HCT116 (cell line): ENCODE results near the gene MYOZ2. TPM values are rescaled to one million over a fixed set of nuclear protein-coding genes. Genes with fewer than 3 reads are reported as not detected.

ENCODE experiments used
- ATAC-seq: fragments of 200-7000 bp; cut with Tn5 transposase; 2 replicates; pipeline ENCODE4 v1.9.1; 2020; ENCODE audit warnings: mild to moderate bottlenecking, moderate library complexity
- BruUV-seq: library from RNA; stranded (reverse); fragments of 400-500 nt; replicated peaks from 2 replicates; lab custom pipeline; 2021; lab: Mats Ljungman, UMichigan
- CTCF ChIA-PET: fragments of 300-600 bp; sonication (Branson Sonifier 250); formaldehyde crosslinking; loops from one replicate; lab custom pipeline; 2021; ENCODE audit warnings: antibody characterized with exemption; lab: Charles Lee
- POLR2A ChIA-PET: fragments of 300-600, 350-600 bp; sonication (Branson Sonifier 250); formaldehyde crosslinking; loops from one replicate; lab custom pipeline; 2021; ENCODE audit warnings: antibody characterized with exemption; lab: Charles Lee
- RAD21 ChIA-PET, 2 experiments: fragments of 300-600 bp; sonication (Branson Sonifier 250); formaldehyde crosslinking; loops; one replicate each; lab custom pipeline; 2023; ENCODE audit warnings: low total read pairs in 2 of 2; ENCODE audit not compliant: uncharacterized antibody in 2 of 2, unreplicated experiment in 2 of 2, low non-redundant PET in 1 of 2; lab: Charles Lee
- DNase-seq: peaks from one replicate; pipeline ENCODE4 v3.0.0-alpha.2; 2010; ENCODE audit warnings: low read depth, low spot score
- H2AFZ ChIP-seq: fragments of 200-600 bp; shearing (Covaris generic), sonication (generic); 2 replicates; pipeline ENCODE4 v1.6.1; 2017; ENCODE audit warnings: low read depth, mixed run types, mixed read lengths, antibody characterized with exemption, low read length; ENCODE audit not compliant: poor library complexity, severe bottlenecking
- H3K27ac ChIP-seq: 2 replicates; pipeline ENCODE4 v1.5.1; 2012; ENCODE audit warnings: low read depth, low read length
- H3K27me3 ChIP-seq: fragments of 200-600 bp; sonication (generic); 2 replicates; pipeline ENCODE4 v1.6.1; 2016; ENCODE audit warnings: mixed run types, low read length, mixed read lengths; ENCODE audit not compliant: insufficient read depth
- H3K36me3 ChIP-seq, 2 experiments: fragments of 200-500 bp in 1 of 2; fragments of 200-600 bp in 1 of 2; sonication (Bioruptor generic) in 1 of 2; sonication (generic) in 1 of 2; 2 replicates each; pipeline versions ENCODE4 v1.5.1 to v1.6.1; 2014 to 2016; ENCODE audit warnings: low read length in 2 of 2, inconsistent platforms in 1 of 2, mixed read lengths in 1 of 2, mixed run types in 1 of 2; ENCODE audit not compliant: insufficient read depth in 2 of 2, control insufficient read depth in 1 of 2
- H3K4me1 ChIP-seq, 2 experiments: fragments of 200-600 bp in 1 of 2; sonication (generic) in 1 of 2; 2 replicates each; pipeline versions ENCODE4 v1.5.1 to v1.6.1; 2012 to 2017; ENCODE audit warnings: low read length in 2 of 2, inconsistent platforms in 1 of 2, mild to moderate bottlenecking in 1 of 2, mixed read lengths in 1 of 2, mixed run types in 1 of 2, moderate library complexity in 1 of 2; ENCODE audit not compliant: insufficient read depth in 2 of 2, control insufficient read depth in 1 of 2
- H3K4me2 ChIP-seq: fragments of 200-600 bp; sonication (generic); 2 replicates; pipeline ENCODE4 v1.6.1; 2017; ENCODE audit warnings: mixed run types, low read length, mixed read lengths
- H3K4me3 ChIP-seq, 2 experiments: fragments of 200-600 bp in 1 of 2; sonication (generic) in 1 of 2; replicated peaks in 1 of 2; 2 replicates each; pipeline ENCODE4 v1.5.1; 2011 to 2016; ENCODE audit warnings: low read length in 2 of 2, control low read depth in 1 of 2, low read depth in 1 of 2, mild to moderate bottlenecking in 1 of 2, mixed read lengths in 1 of 2, mixed run types in 1 of 2
- H3K79me2 ChIP-seq: fragments of 200-600 bp; sonication (generic); 2 replicates; pipeline ENCODE4 v1.6.1; 2017; ENCODE audit warnings: mild to moderate bottlenecking, mixed run types, low read length, moderate library complexity, mixed read lengths; ENCODE audit not compliant: insufficient read depth
- H3K9ac ChIP-seq: fragments of 200-600 bp; sonication (generic); 2 replicates; pipeline ENCODE4 v1.6.1; 2016; ENCODE audit warnings: low read length, mixed read lengths
- H3K9me2 ChIP-seq: fragments of 200-600 bp; sonication (generic), shearing (Covaris generic); 2 replicates; pipeline ENCODE4 v1.6.1; 2017; ENCODE audit warnings: mixed run types, mild to moderate bottlenecking, moderate library complexity; ENCODE audit not compliant: insufficient read depth
- H3K9me3 ChIP-seq, 2 experiments: fragments of 200-500 bp in 1 of 2; fragments of 200-600 bp in 1 of 2; sonication (Bioruptor generic) in 1 of 2; sonication (generic) in 1 of 2; 2 replicates each; pipeline ENCODE4 v1.6.1; 2014 to 2017; ENCODE audit warnings: low read length in 2 of 2, mixed read lengths in 2 of 2, inconsistent platforms in 1 of 2, low read depth in 1 of 2, mild to moderate bottlenecking in 1 of 2, mixed run types in 1 of 2, moderate library complexity in 1 of 2; ENCODE audit not compliant: control insufficient read depth in 1 of 2, insufficient read depth in 1 of 2
- H4K20me1 ChIP-seq: fragments of 200-600 bp; sonication (generic), shearing (Covaris generic); 2 replicates; pipeline ENCODE4 v1.6.1; 2017; ENCODE audit warnings: mixed run types, mild to moderate bottlenecking, moderate library complexity; ENCODE audit not compliant: insufficient read depth
- ATF3 ChIP-seq: IDR thresholded peaks from 2 replicates; pipeline ENCODE4 v1.6.1; 2012
- EGR1 ChIP-seq: IDR thresholded peaks from 2 replicates; pipeline ENCODE4 v1.6.1; 2012; ENCODE audit warnings: low read depth
- EZH2 ChIP-seq: fragments of 200-600 bp; sonication (generic); IDR thresholded peaks from 2 replicates; pipeline ENCODE4 v1.6.1; 2017; ENCODE audit warnings: antibody characterized with exemption, mixed run types
- SP1 ChIP-seq: IDR thresholded peaks from 2 replicates; pipeline ENCODE4 v1.6.1; 2012; ENCODE audit warnings: low read depth
- TCF7L2 ChIP-seq: IDR thresholded peaks from 2 replicates; pipeline ENCODE4 v1.7.0; 2011; ENCODE audit warnings: borderline replicate concordance, inconsistent platforms; ENCODE audit not compliant: insufficient read depth, insufficient read length; ENCODE audit errors: extremely low read depth
- ZNF274 ChIP-seq: fragments of 200-500 bp; sonication (Bioruptor generic); IDR thresholded peaks from 2 replicates; pipeline ENCODE4 v1.6.1; 2014; ENCODE audit warnings: mild to moderate bottlenecking, low read depth, low read length, inconsistent platforms
- intact Hi-C: fragments of 100-400 bp; cut with micrococcal nuclease; formaldehyde crosslinking; loops from 2 replicates; pipeline ENCODE4 v1.10.0; 2022
- total RNA-seq: library from RNA; stranded (reverse); gene quantifications from one replicate; pipeline ENCODE4 v1.2.1, GENCODE V29; 2021; ENCODE audit not compliant: unreplicated experiment
- TF ChIP-seq, protein P1 (sequence below): IDR thresholded peaks from 2 replicates; pipeline ENCODE4 v1.6.1; 2012; ENCODE audit warnings: low read depth

Gene MYOZ2
- total RNA-seq, 1 experiment from 2014 or later: not detected

DNA sequence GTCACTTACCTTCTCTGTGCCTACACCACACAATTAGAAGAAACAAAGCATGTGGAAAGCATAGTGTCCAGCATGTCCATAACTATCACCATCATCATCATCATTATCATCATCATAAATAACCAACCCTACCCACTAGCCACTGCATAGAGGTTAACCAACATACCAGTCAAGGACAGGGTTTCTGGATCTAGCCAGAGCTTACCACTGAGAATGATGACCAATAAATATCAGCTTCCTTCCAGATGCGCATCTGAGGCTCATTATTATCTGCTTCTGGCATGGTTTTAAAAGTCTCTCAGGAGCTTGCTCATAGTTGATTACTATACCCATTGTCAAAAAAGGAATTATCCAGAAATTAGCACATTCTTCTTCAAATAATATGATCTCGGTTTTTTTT lies 25.5 kb upstream of the MYOZ2 start:
- TF ChIP-seq ZNF274 (no peak), TCF7L2 (no peak), EGR1 (no peak), ATF3 (no peak), EZH2 (no peak), SP1 (no peak)
- TF ChIP-seq, protein P1, sequence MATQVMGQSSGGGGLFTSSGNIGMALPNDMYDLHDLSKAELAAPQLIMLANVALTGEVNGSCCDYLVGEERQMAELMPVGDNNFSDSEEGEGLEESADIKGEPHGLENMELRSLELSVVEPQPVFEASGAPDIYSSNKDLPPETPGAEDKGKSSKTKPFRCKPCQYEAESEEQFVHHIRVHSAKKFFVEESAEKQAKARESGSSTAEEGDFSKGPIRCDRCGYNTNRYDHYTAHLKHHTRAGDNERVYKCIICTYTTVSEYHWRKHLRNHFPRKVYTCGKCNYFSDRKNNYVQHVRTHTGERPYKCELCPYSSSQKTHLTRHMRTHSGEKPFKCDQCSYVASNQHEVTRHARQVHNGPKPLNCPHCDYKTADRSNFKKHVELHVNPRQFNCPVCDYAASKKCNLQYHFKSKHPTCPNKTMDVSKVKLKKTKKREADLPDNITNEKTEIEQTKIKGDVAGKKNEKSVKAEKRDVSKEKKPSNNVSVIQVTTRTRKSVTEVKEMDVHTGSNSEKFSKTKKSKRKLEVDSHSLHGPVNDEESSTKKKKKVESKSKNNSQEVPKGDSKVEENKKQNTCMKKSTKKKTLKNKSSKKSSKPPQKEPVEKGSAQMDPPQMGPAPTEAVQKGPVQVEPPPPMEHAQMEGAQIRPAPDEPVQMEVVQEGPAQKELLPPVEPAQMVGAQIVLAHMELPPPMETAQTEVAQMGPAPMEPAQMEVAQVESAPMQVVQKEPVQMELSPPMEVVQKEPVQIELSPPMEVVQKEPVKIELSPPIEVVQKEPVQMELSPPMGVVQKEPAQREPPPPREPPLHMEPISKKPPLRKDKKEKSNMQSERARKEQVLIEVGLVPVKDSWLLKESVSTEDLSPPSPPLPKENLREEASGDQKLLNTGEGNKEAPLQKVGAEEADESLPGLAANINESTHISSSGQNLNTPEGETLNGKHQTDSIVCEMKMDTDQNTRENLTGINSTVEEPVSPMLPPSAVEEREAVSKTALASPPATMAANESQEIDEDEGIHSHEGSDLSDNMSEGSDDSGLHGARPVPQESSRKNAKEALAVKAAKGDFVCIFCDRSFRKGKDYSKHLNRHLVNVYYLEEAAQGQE: no peak
- intact Hi-C loops: no loop called here
- no peaks in the 10 kb centered on the region for H3K9me3 ChIP-seq
- H3K4me3 ChIP-seq: no peak overlapping the region
- no peaks in the 10 kb centered on the region for H3K27me3 ChIP-seq
- ChIA-PET CTCF (interaction anchor here (1.1 kb wide), 1 partner anchor 23 kb away, joined by 3 read pairs; no protein-coding TSS in a partner anchor), RAD21 (no interaction called here), POLR2A (interaction anchor here (1.0 to 1.3 kb wide), 2 partner anchors 102 to 103 kb away, joined by 3 read pairs; partner anchors contain the start of gene USP53)
- no peak overlapping the region for H3K4me2 ChIP-seq
- ATAC-seq (no peak), DNase-seq (no peak)
- no peaks in the 10 kb centered on the region; the same call in 1 of the 2 replicates for H3K9me2 ChIP-seq
- no peaks in the 10 kb centered on the region for H3K36me3 ChIP-seq
- H2AFZ ChIP-seq: no peak overlapping the region
- no TSS peak for BruUV-seq
- H3K27ac ChIP-seq: no peak overlapping the region
- H3K9ac ChIP-seq: no peak overlapping the region
- H3K79me2 ChIP-seq: no peaks in the 10 kb centered on the region
- H4K20me1 ChIP-seq: no peaks in the 10 kb centered on the region
- peaks cover 3 to 14% of the 10 kb centered on the region in 2 experiments; a peak in 3 of 4 replicates for H3K4me1 ChIP-seq
